Stimulated activated CD8-positive, alpha-beta memory T cell treated with anti-CD3 and anti-CD28 coated beads, Interleukin-15, amount 100 ng/mL, for 48 hours (primary cell): ENCODE results near the gene GADD45GIP1.

Experiments
- DNase-seq, 2 donors: peaks; one replicate each; pipeline ENCODE4 v3.0.0-alpha.2; 2020; ENCODE audit warnings: low read depth in 2 of 2

The GADD45GIP1 gene

DNA sequence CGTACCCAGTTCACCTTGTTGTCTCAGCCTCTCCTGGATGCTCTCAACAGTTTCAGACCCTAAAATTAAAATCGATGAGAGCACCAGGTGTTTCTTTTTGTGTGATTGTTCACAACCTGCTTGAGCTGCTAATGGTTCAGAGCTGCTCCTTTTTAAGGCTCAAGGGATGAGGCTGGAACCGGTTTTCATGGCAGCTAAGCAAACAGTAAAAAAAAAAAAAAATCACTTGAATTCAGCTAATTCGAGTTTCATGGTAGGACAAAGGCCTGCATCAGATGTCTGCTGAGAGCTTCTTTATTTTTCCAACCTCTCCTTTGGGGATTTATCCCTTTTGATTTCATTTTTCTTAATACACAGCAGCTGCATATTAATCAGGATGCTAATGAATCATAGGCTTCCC is 44.5 kb downstream of the GADD45GIP1 start:
- no peak for DNase-seq

DNA sequence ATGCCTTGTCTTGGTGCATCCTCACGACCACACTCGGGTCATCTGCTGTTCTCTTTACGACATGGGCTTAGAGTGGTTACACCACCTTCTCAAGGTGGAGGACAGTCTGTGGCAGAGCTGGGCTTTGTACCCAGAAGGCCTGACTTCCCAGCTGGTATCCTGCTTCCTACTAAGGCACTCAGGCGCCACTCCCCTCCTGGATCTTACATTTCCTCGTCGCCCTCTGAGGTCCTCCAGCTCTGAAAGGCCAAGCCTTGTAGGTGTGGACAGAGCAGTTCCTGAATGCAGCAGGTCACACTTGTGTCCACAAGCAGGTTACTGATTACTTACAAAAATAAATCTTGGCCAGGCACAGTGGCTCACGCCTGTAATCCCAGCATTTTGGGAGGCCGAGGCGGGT is 49.9 kb downstream of the GADD45GIP1 start:
- DNase-seq, result no peak
